CD4-positive, alpha-beta T cell treated with Interleukin-1 beta for 1 hour (primary cell): ENCODE measurements around the gene TMEM238.

ENCODE experiments used
- DNase-seq, 2 donors: peaks; one replicate each; pipeline ENCODE4 v3.0.0-alpha.2; 2020 to 2022

TMEM238 gene

DNA sequence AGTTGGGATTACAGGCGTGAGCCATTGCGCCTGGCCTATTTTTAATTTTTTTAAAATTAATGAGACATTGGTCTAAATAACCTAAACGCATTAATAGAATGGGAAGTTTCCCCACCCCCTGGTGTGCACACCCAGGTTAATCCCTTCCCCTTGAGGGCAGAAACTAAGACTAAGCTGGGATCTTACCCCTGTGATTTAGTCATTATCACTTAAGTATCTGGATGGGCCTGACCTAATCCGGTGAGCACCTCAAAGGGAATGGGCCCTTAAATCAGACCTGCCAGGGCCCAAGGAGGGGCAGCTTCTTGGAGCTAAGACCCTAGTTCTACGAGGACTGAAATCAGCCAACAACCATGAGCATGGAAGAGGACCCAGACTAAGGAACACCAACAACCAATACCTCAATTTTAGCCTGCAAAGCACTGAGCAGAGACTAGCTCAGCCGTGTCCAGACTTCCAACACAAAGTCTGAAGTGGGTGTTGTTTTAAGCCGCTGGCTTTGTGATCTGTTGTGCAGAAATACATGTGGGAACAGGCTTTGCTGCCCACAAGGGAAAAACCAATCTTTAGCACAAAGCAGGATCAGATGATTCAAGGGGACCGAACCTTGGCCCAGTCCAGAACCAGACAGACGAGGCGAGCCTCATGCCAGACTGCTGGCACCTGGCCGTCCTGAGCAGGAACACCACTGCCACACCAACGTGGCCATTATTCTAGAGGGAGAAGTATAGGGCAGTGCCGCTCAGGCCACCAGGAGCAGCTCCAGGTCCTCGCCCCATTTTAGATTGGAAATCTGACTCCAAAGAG, 16.4 kb upstream of the TMEM238 start:
- DNase-seq: no peak

DNA sequence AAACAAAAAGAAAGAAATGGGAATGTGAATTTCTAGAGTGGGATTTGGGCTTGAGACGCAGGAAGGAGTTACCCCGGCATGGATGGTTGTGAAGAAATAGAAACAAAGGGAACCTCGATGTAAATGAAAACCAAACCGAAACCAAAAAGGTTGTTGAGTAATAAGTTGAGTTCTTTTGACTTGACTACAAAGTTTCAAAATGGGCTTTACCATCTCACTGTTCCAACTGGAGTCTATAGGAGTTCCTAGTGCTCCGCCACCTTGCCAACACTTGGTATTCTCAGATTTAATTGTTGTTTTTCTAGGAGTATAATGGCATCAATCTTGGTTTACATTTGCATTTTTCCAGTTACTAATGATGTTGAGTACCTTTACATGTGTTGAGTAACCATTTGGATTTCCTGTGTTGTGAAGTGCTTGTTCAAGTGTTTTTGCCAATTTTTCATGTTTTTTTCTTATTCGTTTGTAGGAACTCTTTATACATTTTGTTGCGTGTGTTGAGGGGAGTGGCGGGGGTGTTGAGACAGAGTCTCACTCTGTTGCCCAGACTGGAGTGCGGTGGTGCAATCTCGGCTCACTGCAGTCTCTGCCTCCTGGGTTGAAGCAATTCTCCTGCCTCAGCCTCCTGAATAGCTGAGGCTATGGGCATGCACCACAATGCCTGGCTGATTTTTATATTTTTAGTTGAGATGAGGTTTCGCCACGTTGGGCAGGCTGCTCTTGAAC, 14.3 kb upstream of the TMEM238 start:
- no peak for DNase-seq

GRCh38 chr19:55392820-55393761, 9.0 kb upstream of the TMEM238 start:
- DNase-seq: no peak

GRCh38 chr19:55391702-55392615, 7.9 kb upstream of the TMEM238 start:
- DNase-seq: no peak

- no peak for DNase-seq
Observed at GRCh38 chr19:55391191-55391670, 7.1 kb upstream of the TMEM238 start.

- DNase-seq: peak in 1 of 2 donors; percentile 4
Observed at GRCh38 chr19:55390461-55390880, 6.4 kb upstream of the TMEM238 start.

DNA sequence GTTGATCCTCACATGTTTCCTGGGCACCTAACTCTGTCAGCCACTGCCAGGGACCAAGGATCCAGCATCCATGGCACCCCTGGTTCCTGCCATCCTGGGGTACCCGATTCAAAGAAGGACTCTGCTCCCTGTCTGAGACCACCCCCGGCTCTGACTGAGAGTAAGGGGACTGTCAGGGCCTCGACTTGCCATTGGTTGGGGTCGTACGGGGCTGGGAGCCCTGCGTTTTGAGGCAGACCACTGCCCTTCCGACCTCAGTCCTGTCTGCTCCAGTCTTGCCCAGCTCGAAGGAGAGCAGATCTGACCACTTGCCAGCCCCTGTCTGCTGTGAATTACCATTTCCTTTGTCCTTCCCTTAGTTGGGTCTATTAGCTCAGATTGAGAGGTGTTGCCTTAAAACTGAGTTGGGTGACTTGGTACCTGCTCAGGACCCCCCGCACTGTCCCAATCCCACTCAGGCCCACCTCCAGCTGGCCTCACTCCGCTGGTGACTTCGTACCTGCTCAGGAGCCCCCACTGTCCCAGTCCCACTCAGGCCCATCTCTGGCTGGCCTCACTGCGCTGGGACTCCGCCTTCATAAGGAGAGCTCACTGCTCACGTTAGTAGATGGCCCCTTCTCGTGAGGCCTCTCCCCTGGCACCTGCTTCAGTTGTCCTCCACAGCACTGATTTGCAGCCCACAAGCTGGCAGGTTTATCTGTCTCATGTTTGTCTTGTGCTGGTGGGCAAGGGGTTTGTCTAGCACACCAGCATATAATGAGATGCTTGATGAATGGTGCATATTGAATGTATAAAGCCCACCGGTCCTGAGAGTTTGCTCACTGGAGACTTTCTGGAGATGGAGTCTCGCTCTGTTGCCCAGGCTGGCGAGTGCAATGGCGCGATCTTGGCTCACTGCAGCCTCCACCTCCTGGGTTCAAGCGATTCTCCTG, 5.6 kb upstream of the TMEM238 start:
- DNase-seq: peak in 1 of 2 donors; percentile 16

GRCh38 chr19:55387736-55388497, 3.8 kb upstream of the TMEM238 start:
- no peak for DNase-seq

DNA sequence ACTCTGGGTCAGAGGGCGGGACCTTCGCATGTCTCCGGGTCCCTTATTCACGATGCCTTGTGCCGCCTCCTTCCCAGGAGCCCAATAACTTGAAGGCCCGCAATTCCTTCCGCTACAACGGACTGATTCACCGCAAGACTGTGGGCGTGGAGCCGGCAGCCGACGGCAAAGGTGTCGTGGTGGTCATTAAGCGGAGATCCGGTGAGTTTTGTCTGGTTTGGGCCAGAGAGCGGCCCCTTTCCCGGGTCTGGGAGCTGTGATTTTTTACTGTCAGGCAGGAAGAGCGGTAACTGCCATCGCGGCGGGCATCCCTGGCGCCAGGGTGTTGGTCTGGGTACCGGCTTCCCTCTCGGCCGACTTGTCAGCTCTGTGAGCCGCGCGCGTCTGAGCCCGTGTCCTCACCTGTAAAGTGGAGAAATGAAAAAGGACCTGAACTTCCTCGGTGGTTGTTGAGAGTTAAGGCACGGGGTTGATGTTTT, 2.4 kb upstream of the TMEM238 start:
- DNase-seq: no peak

DNA sequence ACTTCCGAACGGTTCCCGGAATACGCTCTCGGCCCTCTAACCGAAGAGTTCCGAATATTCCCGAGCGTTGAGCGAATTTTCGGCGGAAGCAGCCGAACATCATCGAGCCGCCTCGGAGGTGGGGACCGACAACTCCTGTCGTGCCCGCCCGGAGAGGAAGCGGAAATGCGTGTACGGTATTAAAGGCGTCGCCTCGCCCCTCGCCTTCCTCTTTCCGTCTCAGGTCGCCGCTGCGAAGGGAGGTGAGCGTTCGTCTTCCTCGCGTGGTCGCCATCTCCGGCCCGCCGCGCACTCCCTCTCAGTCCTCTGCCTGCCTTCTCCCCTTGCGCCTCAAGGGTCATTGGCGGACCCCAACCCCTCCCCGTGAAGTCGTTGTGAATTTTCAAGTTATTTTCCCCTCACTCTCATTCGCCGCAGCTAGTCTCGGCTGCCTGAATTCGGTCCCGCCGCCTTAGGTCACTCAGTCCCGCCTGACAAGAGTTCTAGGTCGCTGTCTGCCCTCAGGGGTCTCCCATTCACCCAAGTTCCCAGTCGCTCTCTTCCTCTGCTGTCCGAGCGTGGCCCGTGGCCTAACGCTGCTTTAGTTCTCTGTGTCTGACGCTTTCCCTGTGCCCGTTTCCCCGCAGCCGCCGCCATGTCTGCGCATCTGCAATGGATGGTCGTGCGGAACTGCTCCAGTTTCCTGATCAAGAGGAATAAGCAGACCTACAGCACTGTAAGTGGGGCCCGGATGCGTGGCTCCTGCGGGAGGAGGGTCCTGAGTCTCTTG, 1.8 kb upstream of the TMEM238 start, which contains the start of gene RPL28:
RPL28 (plus strand) TSS at position 209 of the 769 bp plus-strand sequence; CDS start at position 635, 426 bp downstream.
- DNase-seq: peak; percentile 99

DNA sequence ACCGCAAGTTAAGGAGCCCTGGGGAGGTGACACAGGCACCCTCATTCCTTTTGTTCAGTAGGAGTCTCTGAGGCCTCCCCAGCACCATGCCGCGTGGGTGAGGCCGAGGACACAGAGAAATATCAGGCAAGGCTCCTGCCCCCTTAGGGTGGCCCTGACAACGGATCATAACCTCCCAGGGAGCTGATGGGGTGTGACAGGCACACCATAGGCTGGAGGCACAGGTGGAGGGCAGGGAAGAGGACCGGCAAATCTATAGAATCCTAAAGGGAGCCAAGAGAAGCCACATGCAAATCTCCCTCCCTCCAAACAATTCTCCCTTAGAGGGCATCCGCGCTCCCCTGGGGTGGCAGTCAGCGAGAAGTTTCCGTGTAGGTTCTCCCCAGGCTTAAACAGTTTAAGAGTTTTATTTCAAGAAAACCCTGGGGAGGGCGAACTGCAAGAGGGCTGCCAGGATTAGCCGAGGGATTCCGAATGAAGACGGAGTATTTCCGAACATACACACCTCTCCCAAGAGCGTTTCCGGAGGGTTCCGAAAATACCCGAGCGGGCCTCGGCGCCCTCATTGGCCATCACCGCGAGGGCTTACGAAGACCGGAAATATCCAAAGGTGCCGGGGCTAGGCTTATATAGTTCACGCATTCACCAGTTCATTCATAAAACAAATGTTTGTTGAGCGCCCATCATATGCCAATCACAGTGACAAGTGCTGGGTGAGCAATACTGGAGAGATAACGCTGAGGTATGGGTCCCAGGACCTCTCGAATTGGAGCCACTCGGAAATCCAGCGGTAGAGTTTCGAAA, 1.0 kb upstream of the TMEM238 start:
- DNase-seq: peak; percentile 94 to 96

GRCh38 chr19:55383279-55384130, 587 bp downstream of the TMEM238 start:
- DNase-seq: peak; percentile 50

DNA sequence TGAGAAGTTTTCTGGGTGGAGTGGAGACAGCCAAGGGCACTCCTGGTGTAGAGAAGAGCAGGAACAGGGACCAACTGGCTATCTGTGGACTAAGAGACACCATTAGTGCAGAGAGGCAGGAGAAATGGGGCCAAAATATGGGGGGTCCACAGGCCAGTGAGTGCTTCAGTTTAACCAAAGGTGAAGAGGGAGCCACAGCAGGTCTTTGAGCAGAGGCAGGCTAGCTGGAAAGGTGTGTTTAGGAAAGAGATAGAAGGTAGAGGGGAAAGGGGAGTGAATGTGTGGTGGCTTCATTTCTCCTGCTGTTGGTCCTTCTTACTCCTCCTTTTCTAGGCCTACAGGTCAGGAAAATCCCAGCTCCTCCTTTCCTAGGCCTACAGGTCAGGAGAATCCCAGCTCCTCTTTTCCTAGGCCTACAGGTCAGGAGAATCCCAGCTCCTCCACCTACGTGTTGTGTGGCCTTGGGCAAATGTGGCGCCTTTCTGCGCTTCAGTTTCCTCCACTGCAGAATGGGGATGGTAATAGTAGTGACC, 1.5 kb downstream of the TMEM238 start:
- no peak for DNase-seq

- DNase-seq: no peak
Observed at GRCh38 chr19:55382013-55382412, 2.1 kb downstream of the TMEM238 start.

GRCh38 chr19:55379174-55379573, 4.9 kb downstream of the TMEM238 start:
- no peak for DNase-seq

GRCh38 chr19:55377356-55378131, 6.5 kb downstream of the TMEM238 start:
- no peak for DNase-seq
